HFF-Myc (cell line): Measurements from ENCODE around the gene C1orf21.
A peak's percentile ranks its signal among the peaks of the same experiment; 100 is the strongest.

Experiments used
- DNase-seq: peaks from one replicate; pipeline ENCODE4 v3.0.0-alpha.2; 2011; ENCODE audit warnings: low read depth; ENCODE audit errors: extremely low read depth
- H3K4me3 ChIP-seq: replicated peaks from 2 replicates; pipeline ENCODE4 v1.5.1; 2011; ENCODE audit warnings: low read depth, mild to moderate bottlenecking, control low read depth, low read length
- TF ChIP-seq, protein P1 (sequence below): IDR thresholded peaks from 2 replicates; pipeline ENCODE4 v1.5.1; 2012; ENCODE audit warnings: mild to moderate bottlenecking, low read depth, low read length, control low read depth; ENCODE audit errors: missing control alignments

The C1orf21 gene

DNA sequence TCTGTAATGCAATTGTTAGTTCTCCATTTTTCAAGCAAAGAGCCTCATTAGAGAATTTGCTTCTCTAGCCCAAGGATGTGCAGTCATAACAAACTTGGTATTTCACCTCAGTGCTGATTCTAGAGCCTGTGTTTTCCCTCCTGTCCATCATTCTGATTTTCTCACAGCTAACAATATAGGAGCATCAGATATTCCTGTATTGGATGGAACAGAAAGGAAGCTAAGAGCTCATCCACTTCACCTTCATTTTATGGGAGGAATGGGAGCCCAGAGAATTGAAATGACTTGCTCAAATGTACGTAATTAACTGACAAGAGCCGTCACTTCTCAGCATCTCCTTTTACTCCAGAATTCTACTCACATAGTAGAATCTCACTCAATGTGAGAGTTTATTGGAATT is 271.2 kb downstream of the C1orf21 start:
- no peak for DNase-seq
- TF ChIP-seq, protein P1, sequence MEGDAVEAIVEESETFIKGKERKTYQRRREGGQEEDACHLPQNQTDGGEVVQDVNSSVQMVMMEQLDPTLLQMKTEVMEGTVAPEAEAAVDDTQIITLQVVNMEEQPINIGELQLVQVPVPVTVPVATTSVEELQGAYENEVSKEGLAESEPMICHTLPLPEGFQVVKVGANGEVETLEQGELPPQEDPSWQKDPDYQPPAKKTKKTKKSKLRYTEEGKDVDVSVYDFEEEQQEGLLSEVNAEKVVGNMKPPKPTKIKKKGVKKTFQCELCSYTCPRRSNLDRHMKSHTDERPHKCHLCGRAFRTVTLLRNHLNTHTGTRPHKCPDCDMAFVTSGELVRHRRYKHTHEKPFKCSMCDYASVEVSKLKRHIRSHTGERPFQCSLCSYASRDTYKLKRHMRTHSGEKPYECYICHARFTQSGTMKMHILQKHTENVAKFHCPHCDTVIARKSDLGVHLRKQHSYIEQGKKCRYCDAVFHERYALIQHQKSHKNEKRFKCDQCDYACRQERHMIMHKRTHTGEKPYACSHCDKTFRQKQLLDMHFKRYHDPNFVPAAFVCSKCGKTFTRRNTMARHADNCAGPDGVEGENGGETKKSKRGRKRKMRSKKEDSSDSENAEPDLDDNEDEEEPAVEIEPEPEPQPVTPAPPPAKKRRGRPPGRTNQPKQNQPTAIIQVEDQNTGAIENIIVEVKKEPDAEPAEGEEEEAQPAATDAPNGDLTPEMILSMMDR, result no peak
- H3K4me3 ChIP-seq, result no peak overlapping the region

DNA sequence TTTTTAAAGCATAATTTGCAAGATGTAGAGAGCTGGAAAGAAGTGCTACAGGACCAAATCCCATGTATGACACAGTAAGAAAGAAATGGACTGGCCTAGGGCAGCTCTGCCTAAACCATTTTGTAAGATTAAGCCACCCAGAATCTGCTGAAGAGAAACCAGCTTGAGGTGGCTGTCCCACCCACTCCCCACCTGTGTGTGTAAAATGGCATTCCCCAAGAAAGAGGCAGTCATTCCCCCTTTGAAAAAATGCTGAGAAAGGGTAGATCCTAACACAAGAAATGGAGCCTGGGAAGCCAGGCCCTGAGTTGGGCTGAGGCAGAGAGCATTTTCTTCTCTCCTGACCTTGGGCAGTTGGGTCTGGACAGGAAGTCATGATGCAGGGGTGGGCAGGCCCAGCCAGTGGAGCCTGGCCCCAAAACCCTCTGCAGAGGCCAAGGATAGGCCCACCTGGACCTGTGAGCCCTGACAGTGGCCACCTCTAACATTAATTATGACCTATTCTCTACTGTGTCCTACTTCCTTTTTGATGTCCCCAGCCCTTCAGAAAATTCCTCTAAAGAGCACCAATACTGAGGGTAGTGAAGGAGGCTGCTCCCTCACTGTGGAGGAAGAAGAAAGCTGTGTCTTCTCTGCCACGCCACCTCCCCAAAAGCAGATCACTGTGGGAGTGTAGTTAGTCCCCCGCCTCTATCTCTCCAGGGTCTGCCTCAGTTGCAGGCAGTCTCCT is 273.8 kb downstream of the C1orf21 start:
- H3K4me3 ChIP-seq, result no peak overlapping the region
- TF ChIP-seq, protein P1, result no peak

DNA sequence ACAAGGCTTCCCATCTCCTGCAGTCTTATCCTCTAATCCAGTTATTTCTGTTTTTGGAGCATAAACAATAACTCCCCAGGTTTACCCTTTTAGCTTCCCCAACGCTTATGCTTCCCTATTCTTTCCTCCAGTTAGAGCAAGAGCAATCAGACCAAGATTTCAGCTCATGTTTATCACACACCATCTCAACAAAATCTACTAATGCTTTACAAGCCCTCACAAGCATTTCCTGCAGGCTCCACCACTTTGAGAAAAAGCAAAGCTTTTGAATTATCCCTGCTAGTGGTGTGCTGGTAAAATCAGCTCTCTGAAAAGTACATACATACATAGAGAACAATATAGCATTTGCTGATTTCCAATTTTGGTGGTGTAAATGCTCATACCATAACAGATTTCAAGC is 275.0 kb downstream of the C1orf21 start:
- no peak overlapping the region for H3K4me3 ChIP-seq
- TF ChIP-seq, protein P1, result no peak
- no peak for DNase-seq

More for the DNA sequence above, 273.8 kb downstream of the C1orf21 start:
- DNase-seq, result no peak

DNA sequence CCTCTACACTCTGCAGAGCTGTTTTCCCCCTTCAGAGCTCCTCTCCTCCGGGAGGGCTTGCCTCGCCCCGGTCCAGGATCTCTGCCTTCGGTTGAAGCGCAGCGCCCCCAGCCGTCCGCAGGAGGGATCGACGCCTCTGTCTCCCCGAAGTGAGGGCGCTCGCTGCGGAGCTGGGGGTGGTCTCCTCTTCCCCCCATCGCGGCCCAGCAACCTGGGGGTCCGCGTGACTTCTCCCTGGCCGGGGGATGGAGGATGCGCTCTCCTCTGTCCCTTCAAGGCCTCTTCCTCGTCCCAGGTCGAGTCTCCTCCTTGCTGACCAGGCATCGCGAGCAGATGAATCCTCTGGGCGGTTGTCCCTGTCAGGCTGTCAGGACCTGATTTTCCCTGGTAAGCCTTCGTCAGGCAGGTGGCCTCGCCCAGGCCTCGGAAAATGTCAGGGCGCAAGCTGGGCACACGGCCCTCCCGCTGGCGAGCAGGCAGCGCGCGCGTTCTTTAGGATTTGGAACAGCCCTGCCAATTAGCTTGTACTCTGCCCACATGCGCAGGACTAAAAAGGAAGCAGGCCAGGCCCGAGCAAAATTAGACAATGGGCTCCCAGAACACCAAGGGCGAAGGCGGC is 277.3 kb downstream of the C1orf21 start:
- DNase-seq, result no peak
- H3K4me3 ChIP-seq, result peak overlapping the region; percentile 15; the same call in 1 of the 2 replicates
- TF ChIP-seq, protein P1, result peak; percentile 96

DNA sequence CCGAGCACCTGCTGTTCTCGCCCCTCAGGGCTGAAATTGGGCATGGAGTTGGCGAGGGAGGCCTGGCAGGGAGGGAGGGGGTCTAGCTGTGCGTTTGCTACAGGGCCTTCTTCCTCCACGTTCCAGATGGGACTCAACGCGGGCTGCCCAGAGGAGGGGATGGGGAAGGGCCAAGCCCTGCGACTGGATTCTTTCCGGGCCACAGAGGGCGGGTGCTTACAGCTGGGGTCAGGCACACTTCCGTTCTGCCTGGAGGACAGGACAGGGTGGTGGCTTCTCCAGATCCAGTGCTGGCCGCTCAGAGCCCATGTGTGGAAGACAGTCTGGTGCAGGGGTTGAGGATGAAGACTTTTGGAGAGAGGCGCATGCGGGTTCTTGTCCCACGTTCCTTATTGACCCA is 277.8 kb downstream of the C1orf21 start:
- TF ChIP-seq, protein P1, result no peak
- H3K4me3 ChIP-seq, result no peak overlapping the region
- no peak for DNase-seq

DNA sequence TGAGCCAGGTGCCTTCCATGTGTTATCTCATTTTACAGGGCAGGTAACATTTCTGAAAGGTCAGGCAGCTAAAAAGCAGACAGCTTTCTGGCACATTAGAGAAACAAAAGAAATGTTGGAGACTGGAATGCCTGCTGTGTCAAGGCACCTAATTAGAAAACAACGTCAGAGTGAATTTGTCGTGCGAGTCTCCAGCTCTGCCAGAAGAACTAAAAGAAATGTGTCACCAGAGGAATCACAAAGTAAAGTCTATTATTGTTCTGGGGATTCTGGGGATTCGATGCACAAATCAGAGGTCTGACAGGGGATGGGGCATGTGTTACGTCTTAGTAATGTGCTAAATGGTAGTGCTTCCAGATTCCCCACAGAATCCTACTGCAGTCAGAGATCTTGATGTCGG is 278.5 kb downstream of the C1orf21 start:
- TF ChIP-seq, protein P1, result no peak
- no peak for DNase-seq

More for the DNA sequence above, 278.5 kb downstream of the C1orf21 start:
- H3K4me3 ChIP-seq, result no peak overlapping the region
